GM12865 (cell line): ENCODE measurements around the gene PLEKHA7.
A peak's percentile ranks its signal among the peaks of the same experiment; 100 is the strongest.

Experiments used
- DNase-seq: peaks from one replicate; pipeline ENCODE4 v3.0.0; 2010; ENCODE audit warnings: low read depth
- H3K4me3 ChIP-seq: 2 replicates; pipeline ENCODE4 v1.5.1; 2011; ENCODE audit warnings: mild to moderate bottlenecking, low read depth, low read length, control low read depth
- CTCF ChIP-seq: IDR thresholded peaks from 2 replicates; pipeline ENCODE4 v1.5.1; 2011; ENCODE audit warnings: low read length, control low read depth, low read depth, inconsistent platforms; ENCODE audit not compliant: insufficient read depth; ENCODE audit errors: missing control alignments

PLEKHA7 gene

DNA sequence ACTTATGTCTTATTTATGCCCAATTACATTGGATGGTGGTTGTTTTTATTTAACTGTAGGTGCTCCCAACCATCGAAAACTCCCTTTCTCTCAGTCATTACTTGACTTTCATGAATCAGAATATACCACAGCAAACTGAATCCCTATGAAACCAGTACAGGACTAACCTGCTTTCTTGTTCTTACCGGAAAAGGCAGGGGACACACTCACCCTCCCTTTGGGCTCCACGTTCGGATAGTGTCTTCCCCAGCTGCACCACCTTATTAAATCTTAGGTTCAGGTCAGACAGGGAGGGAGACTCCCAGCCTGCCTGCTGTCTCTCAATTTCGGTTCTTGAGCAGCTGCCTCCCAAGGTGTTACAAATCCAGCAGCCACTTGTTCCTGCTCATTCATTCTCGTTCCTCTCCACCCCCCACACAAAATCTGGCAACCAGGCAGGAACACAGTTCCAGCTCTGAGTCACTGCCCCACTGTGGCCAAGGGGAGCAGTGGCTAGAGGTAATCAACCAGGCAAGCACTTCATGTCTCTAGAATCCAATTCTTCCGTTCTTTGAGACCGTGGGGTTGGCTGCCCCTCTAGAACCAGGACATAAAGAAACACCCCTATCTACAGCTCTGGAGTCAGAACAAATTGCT, 133.0 kb downstream of the PLEKHA7 start:
- peak; percentile 8 for TF ChIP-seq CTCF
- peak; percentile 56 for DNase-seq
- H3K4me3 ChIP-seq: no peak overlapping the region

GRCh38 chr11:16880184-16880801, 133.9 kb downstream of the PLEKHA7 start:
- TF ChIP-seq CTCF: no peak
- H3K4me3 ChIP-seq: no peak overlapping the region
- no peak for DNase-seq

- H3K4me3 ChIP-seq: no peak overlapping the region
- no peak for TF ChIP-seq CTCF
- DNase-seq: no peak
Measured at GRCh38 chr11:16879690-16880089, 134.5 kb downstream of the PLEKHA7 start.

- DNase-seq: no peak
- TF ChIP-seq CTCF: no peak
- no peak overlapping the region for H3K4me3 ChIP-seq
Measured at GRCh38 chr11:16876837-16877236, 137.4 kb downstream of the PLEKHA7 start.

GRCh38 chr11:16876053-16876752, 138.0 kb downstream of the PLEKHA7 start:
- no peak for DNase-seq
- H3K4me3 ChIP-seq: no peak overlapping the region
- no peak for TF ChIP-seq CTCF

DNA sequence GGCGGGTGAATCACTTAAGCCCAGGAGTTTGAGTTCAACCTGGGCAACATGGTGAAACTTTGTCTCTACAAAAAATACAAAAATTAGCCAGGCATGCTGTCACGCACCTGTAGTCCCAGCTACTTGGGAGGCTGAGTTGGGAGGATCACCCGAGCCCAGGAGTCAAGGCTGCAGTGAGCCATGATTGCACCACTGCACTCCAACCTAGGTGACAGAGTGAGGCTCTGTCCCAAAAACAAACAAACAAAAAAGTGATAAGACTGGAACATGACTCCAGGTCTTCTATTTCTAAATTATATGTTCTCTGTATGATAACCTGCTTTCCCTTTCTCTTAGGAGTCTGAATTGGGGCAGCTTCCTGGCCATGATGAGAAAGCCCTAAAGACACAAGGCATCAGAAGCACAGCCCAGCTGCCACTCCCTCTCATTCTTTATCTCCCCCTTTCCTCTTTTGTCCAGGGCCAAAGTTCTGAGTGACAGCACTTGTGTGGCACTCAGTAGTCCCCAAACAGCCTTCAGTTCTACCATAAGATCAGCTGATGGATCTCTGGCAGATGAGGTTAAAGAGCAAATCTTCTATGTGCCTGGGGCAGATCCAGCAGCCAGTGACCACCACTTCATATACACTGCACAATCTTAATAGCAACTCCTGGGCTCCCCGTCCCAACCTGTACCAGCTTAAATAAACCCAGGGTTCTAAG, 139.8 kb downstream of the PLEKHA7 start:
- no peak for DNase-seq
- H3K4me3 ChIP-seq: no peak overlapping the region
- no peak for TF ChIP-seq CTCF
